HL-60/S4 (cell line): ENCODE data around the gene ERC1.
"Not testable (repeated sequence)": the region's sequence is repeated elsewhere in the genome, so short reads cannot be mapped to it uniquely, and the experiment has no call there.

ENCODE experiments used
- in situ Hi-C: fragments of 300-500 bp; cut with MboI; formaldehyde crosslinking; loops from 2 replicates; pipeline ENCODE4 v1.14.3; 2022; ENCODE audit warnings: low sequenced_read_pairs

ERC1 gene

GRCh38 chr12:1174659-1175058, 183.6 kb downstream of the ERC1 start:
- in situ Hi-C loops: no loop called here

GRCh38 chr12:1176191-1176590, 185.2 kb downstream of the ERC1 start:
- in situ Hi-C loops: no loop called here

GRCh38 chr12:1179128-1179527, 188.1 kb downstream of the ERC1 start:
- in situ Hi-C loops: no loop called here

GRCh38 chr12:1182069-1182468, 191.0 kb downstream of the ERC1 start:
- in situ Hi-C loops: no loop called here

GRCh38 chr12:1184402-1184801, 193.4 kb downstream of the ERC1 start:
- in situ Hi-C loops: no loop called here

- in situ Hi-C loops: no loop called here
These were observed 194.6 kb downstream of the ERC1 start for GRCh38 chr12:1185460-1186182.

GRCh38 chr12:1186298-1186697, 195.3 kb downstream of the ERC1 start:
- in situ Hi-C loops: no loop called here

GRCh38 chr12:1188016-1188415, 197.0 kb downstream of the ERC1 start:
- in situ Hi-C loops: no loop called here

- in situ Hi-C loops: no loop called here
These were observed 198.1 kb downstream of the ERC1 start for GRCh38 chr12:1189163-1189562.

GRCh38 chr12:1195513-1195912, 204.5 kb downstream of the ERC1 start:
- in situ Hi-C loops: no loop called here

- in situ Hi-C loops: no loop called here
These were observed 206.4 kb downstream of the ERC1 start for GRCh38 chr12:1197264-1198018.

GRCh38 chr12:1198854-1199253, 207.8 kb downstream of the ERC1 start:
- in situ Hi-C loops: not testable (repeated sequence)

- in situ Hi-C loops: no loop called here
These were observed 208.7 kb downstream of the ERC1 start for GRCh38 chr12:1199700-1200099.

GRCh38 chr12:1201030-1201429, 210.0 kb downstream of the ERC1 start:
- in situ Hi-C loops: no loop called here

- in situ Hi-C loops: no loop called here
These were observed 210.9 kb downstream of the ERC1 start for GRCh38 chr12:1201886-1202285.

GRCh38 chr12:1203735-1204019, 212.7 kb downstream of the ERC1 start:
- in situ Hi-C loops: no loop called here

GRCh38 chr12:1204581-1205121, 213.6 kb downstream of the ERC1 start:
- in situ Hi-C loops: no loop called here

GRCh38 chr12:1205512-1206060, 214.6 kb downstream of the ERC1 start:
- in situ Hi-C loops: no loop called here

- in situ Hi-C loops: no loop called here
These were observed 215.2 kb downstream of the ERC1 start for GRCh38 chr12:1206118-1206734.

GRCh38 chr12:1207276-1207675, 216.3 kb downstream of the ERC1 start:
- in situ Hi-C loops: no loop called here

GRCh38 chr12:1208719-1209118, 217.7 kb downstream of the ERC1 start:
- in situ Hi-C loops: not testable (repeated sequence)

- in situ Hi-C loops: no loop called here
These were observed 221.5 kb downstream of the ERC1 start for GRCh38 chr12:1212526-1212925.
